GM12891 (cell line): ENCODE measurements around the gene ZNF275.
"Not testable (repeated sequence)": the region's sequence is repeated elsewhere in the genome, so short reads cannot be mapped to it uniquely, and the experiment has no call there.

Source experiments
- PAX5 ChIP-seq: IDR thresholded peaks from 2 replicates; pipeline ENCODE4 v1.6.1; 2011; ENCODE audit warnings: low read length, moderate library complexity, mild to moderate bottlenecking; ENCODE audit not compliant: insufficient read depth, severe bottlenecking
- POLR2A ChIP-seq: IDR thresholded peaks from 2 replicates; pipeline ENCODE4 v1.6.1; 2011; ENCODE audit warnings: low read depth, low read length, control low read depth
- POLR2AphosphoS5 ChIP-seq: IDR thresholded peaks from 2 replicates; pipeline ENCODE4 v1.6.1; 2011; ENCODE audit warnings: low read depth, low read length, control low read depth
- POU2F2 ChIP-seq: IDR thresholded peaks from 2 replicates; pipeline ENCODE4 v1.6.1; 2011; ENCODE audit warnings: low read depth, mild to moderate bottlenecking, control low read depth, low read length, moderate library complexity
- SPI1 ChIP-seq: IDR thresholded peaks from 2 replicates; pipeline ENCODE4 v1.6.1; 2011; ENCODE audit warnings: low read depth, low read length, control low read depth
- TAF1 ChIP-seq: IDR thresholded peaks from 2 replicates; pipeline ENCODE4 v1.6.1; 2011; ENCODE audit warnings: low read depth, low read length, control low read depth

DNA sequence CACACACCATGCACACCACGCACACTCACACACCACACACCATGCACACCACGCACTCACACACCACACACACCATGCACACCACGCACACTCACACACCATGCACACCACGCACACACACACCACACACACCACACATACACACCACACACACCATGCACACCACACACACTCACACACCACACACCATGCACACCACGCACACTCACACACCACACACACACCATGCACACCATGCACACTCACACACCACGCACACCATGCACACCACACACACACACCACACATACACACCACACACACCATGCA, 55.5 kb downstream of the ZNF275 start:
- TF ChIP-seq POLR2A, POU2F2, POLR2AphosphoS5, TAF1, SPI1, PAX5: not testable (repeated sequence)
